ENCODE results near the gene TAS2R38. TPM values are rescaled to one million over a fixed set of nuclear protein-coding genes. Genes with fewer than 3 reads are reported as not detected.

TAS2R38 gene
- total and polyA plus RNA-seq, 2 experiments from 2014 or later, result 0.24 TPM; not detected in 1

- TF ChIP-seq REST (IDR thresholded peaks at IDR 0.05; ENCODE audit: unreplicated experiment) (no peak), ZNF331 (CRISPR knock-in tag; IDR thresholded peaks at IDR 0.05; ENCODE audit: low read depth) (no peak), CREB1 (CRISPR knock-in tag; IDR thresholded peaks at IDR 0.05; ENCODE audit: low read depth) (no peak)
Measured at GRCh38 chr7:142012825-142013511, 39.4 kb upstream of the TAS2R38 start (continued).

- Histone ChIP-seq H3K4me1 (ENCODE audit: insufficient read depth) (no peaks in the 10 kb centered on the region), H2AFZ (no peak overlapping the region), H3K4me2 (no peak overlapping the region), H3K9me2 (ENCODE audit: insufficient read depth) (0 out of 2 replicates have a peak, but pooled peaks cover 4% of the 10 kb centered on the region), H3K36me3 (ENCODE audit: insufficient read depth) (no peaks in the 10 kb centered on the region), H3K79me2 (replicated peaks; ENCODE audit: insufficient read depth) (no peaks in the 10 kb centered on the region), H3F3A (replicated peaks; ENCODE audit: low read depth) (no peaks in the 10 kb centered on the region), H4K20me1 (replicated peaks; ENCODE audit: insufficient read depth) (no peaks in the 10 kb centered on the region), H3K27ac (ENCODE audit: low read depth) (no peak overlapping the region), H3K4me3 (no peak overlapping the region), H3K27me3 (ENCODE audit: insufficient read depth) (no peaks in the 10 kb centered on the region)
- Mint-ChIP-seq H3K4me3 (no peak overlapping the region), H3K36me3 (ENCODE audit: low read depth) (no peaks in the 10 kb centered on the region), H3K9me3 (no peaks in the 10 kb centered on the region), H3K27ac (no peak overlapping the region), H3K4me1 (peaks cover 7% of the 10 kb centered on the region; the same call in 2 of the 3 replicates), H3K27me3 (ENCODE audit: insufficient read depth, low read depth, poor library complexity) (no peaks in the 10 kb centered on the region)
- ATAC-seq (no peak), DNase-seq (ENCODE audit: low spot score) (no peak)
- TF ChIP-seq EZH2 (IDR thresholded peaks at IDR 0.05; ENCODE audit: low read depth, unreplicated experiment) (no peak), ZNF462 (CRISPR knock-in tag; IDR thresholded peaks at IDR 0.05) (no peak), CTCF (conservative IDR thresholded peaks at IDR 0.05; ENCODE audit: low read depth in 2 of 2) (no peak), JUNB (IDR thresholded peaks at IDR 0.05; ENCODE audit: unreplicated experiment) (no peak), ETS1 (IDR thresholded peaks at IDR 0.05) (no peak), ZNF331 (CRISPR knock-in tag; IDR thresholded peaks at IDR 0.05; ENCODE audit: low read depth) (no peak), STAT1 (IDR thresholded peaks at IDR 0.05; ENCODE audit: unreplicated experiment) (no peak), ZNF114 (CRISPR knock-in tag; IDR thresholded peaks at IDR 0.05) (no peak), CREB1 (CRISPR knock-in tag; IDR thresholded peaks at IDR 0.05; ENCODE audit: low read depth) (no peak)
Measured at GRCh38 chr7:142010952-142011548, 37.5 kb upstream of the TAS2R38 start.
